SK-N-SH (cell line): ENCODE measurements around the gene PRR22. TPM values are rescaled to one million over a fixed set of nuclear protein-coding genes. Genes with fewer than 3 reads are reported as not detected.

Experiments
- CTCF ChIA-PET: fragments of 300-600, 350-600 bp; formaldehyde crosslinking; extraction: SDS; loops from one replicate; lab custom pipeline; 2021; lab: Yijun Ruan, JAX
- POLR2A ChIA-PET: fragments of 350-600 bp; sonication (Branson Sonifier 250); formaldehyde crosslinking; extraction: SDS; loops from one replicate; lab custom pipeline; 2020; ENCODE audit warnings: antibody characterized with exemption, inconsistent platforms; lab: Yijun Ruan, JAX
- DNase-seq: peaks from one replicate; pipeline ENCODE4 v3.0.0; 2012
- H2AFZ ChIP-seq: fragments of 200-600 bp; sonication (generic); 2 replicates; pipeline ENCODE4 v1.8.1; 2016; ENCODE audit warnings: antibody characterized with exemption, mild to moderate bottlenecking, low read depth
- H3F3A ChIP-seq: fragments of 200-600 bp; sonication (generic); replicated peaks from 2 replicates; pipeline ENCODE3; 2016; ENCODE audit warnings: antibody characterized with exemption, mild to moderate bottlenecking; ENCODE audit not compliant: insufficient read depth
- H3K27ac ChIP-seq, 2 experiments: fragments of 200-500 bp in 1 of 2; fragments of 200-600 bp in 1 of 2; sonication (Bioruptor generic) in 1 of 2; sonication (generic), shearing (Covaris generic) in 1 of 2; 2 replicates each; pipeline versions ENCODE4 v1.5.1 to v1.6.1; 2014 to 2016; ENCODE audit warnings: low read depth in 2 of 2, inconsistent platforms in 1 of 2, low read length in 1 of 2, mild to moderate bottlenecking in 1 of 2, mixed read lengths in 1 of 2
- H3K27me3 ChIP-seq: fragments of 200-600 bp; sonication (generic), shearing (Covaris generic); 2 replicates; pipeline ENCODE4 v1.6.1; 2016; ENCODE audit warnings: mixed run types; ENCODE audit not compliant: insufficient read depth
- H3K36me3 ChIP-seq, 2 experiments: fragments of 200-500 bp in 1 of 2; fragments of 200-600 bp in 1 of 2; sonication (Bioruptor generic) in 1 of 2; sonication (generic) in 1 of 2; replicated peaks in 1 of 2; 2 replicates each; pipeline versions ENCODE3 to v1.5.1; 2014 to 2016; ENCODE audit warnings: low read length in 1 of 2, mild to moderate bottlenecking in 1 of 2; ENCODE audit not compliant: insufficient read depth in 2 of 2, control insufficient read depth in 1 of 2
- H3K4me1 ChIP-seq, 2 experiments: fragments of 200-500 bp in 1 of 2; fragments of 200-600 bp in 1 of 2; sonication (Bioruptor generic) in 1 of 2; sonication (generic), shearing (Covaris generic) in 1 of 2; 2 replicates each; pipeline versions ENCODE4 v1.5.1 to v1.6.1; 2014 to 2016; ENCODE audit warnings: low read depth in 1 of 2, low read length in 1 of 2, mixed run types in 1 of 2; ENCODE audit not compliant: insufficient read depth in 2 of 2, control insufficient read depth in 1 of 2
- H3K4me2 ChIP-seq: fragments of 200-600 bp; sonication (generic), shearing (Covaris generic); 2 replicates; pipeline ENCODE4 v1.6.1; 2017; ENCODE audit warnings: mixed run types
- H3K4me3 ChIP-seq, 2 experiments: fragments of 200-500 bp in 1 of 2; fragments of 200-600 bp in 1 of 2; sonication (Bioruptor generic) in 1 of 2; sonication (generic), shearing (Covaris generic) in 1 of 2; 2 replicates each; pipeline versions ENCODE4 v1.5.1 to v1.8.1; 2014 to 2016; ENCODE audit warnings: low read depth in 2 of 2, inconsistent platforms in 1 of 2, low read length in 1 of 2, mild to moderate bottlenecking in 1 of 2, mixed read lengths in 1 of 2, moderate library complexity in 1 of 2
- H3K79me2 ChIP-seq: fragments of 200-600 bp; sonication (generic); 2 replicates; pipeline ENCODE4 v1.8.1; 2017; ENCODE audit warnings: mild to moderate bottlenecking; ENCODE audit not compliant: insufficient read depth
- H3K9ac ChIP-seq: fragments of 200-600 bp; sonication (generic); 2 replicates; pipeline ENCODE4 v1.6.1; 2017; ENCODE audit warnings: mixed run types
- H3K9me2 ChIP-seq: fragments of 200-600 bp; sonication (generic); 2 replicates; pipeline ENCODE4 v1.6.1; 2017; ENCODE audit warnings: mixed run types
- H3K9me3 ChIP-seq: fragments of 200-600 bp; sonication (generic); 2 replicates; pipeline ENCODE4 v1.6.1; 2017; ENCODE audit warnings: mixed run types, mild to moderate bottlenecking, moderate library complexity
- H4K20me1 ChIP-seq: fragments of 200-600 bp; sonication (generic); 2 replicates; pipeline ENCODE4 v1.6.1; 2017; ENCODE audit warnings: mild to moderate bottlenecking, mixed run types; ENCODE audit not compliant: insufficient read depth
- CHD2 ChIP-seq: fragments of 150-350 bp; IDR thresholded peaks from 2 replicates; pipeline ENCODE4 v1.6.1; 2018; ENCODE audit warnings: low read length; ENCODE audit not compliant: partially characterized antibody
- ELF1 ChIP-seq: IDR thresholded peaks from 2 replicates; pipeline ENCODE4 v1.4.0; 2012
- EP300 ChIP-seq, 2 experiments: IDR thresholded peaks; 2 replicates each; pipeline versions ENCODE4 v1.4.0 to v1.6.1; 2012; ENCODE audit warnings: borderline replicate concordance in 1 of 2, low read depth in 1 of 2, low read length in 1 of 2
- EZH2phosphoT487 ChIP-seq: fragments of 200-600 bp; sonication (generic); IDR thresholded peaks from 2 replicates; pipeline ENCODE4 v1.6.1; 2017; ENCODE audit warnings: low read depth, mixed run types, mild to moderate bottlenecking, antibody characterized with exemption, moderate library complexity, borderline replicate concordance
- GABPA ChIP-seq: IDR thresholded peaks from 2 replicates; pipeline ENCODE4 v1.4.0; 2012; ENCODE audit warnings: low read depth, mild to moderate bottlenecking
- GATA2 ChIP-seq: sonication (generic); formaldehyde crosslinking; IDR thresholded peaks from 2 replicates; pipeline ENCODE4 v1.5.0; 2020; ENCODE audit warnings: mild to moderate bottlenecking, missing genetic modification reagents
- MAX ChIP-seq: IDR thresholded peaks from 2 replicates; pipeline ENCODE4 v1.4.0; 2012; ENCODE audit warnings: low read depth
- MXI1 ChIP-seq: IDR thresholded peaks from 2 replicates; pipeline ENCODE4 v1.6.1; 2012; ENCODE audit warnings: mild to moderate bottlenecking, low read depth, low read length, improper control_type of control experiment
- NFIC ChIP-seq: IDR thresholded peaks from 2 replicates; pipeline ENCODE4 v1.4.0; 2012; ENCODE audit warnings: borderline replicate concordance
- PBX3 ChIP-seq: IDR thresholded peaks from 2 replicates; pipeline ENCODE4; 2012
- RCOR1 ChIP-seq: fragments of 150-350 bp; IDR thresholded peaks from 2 replicates; pipeline ENCODE4 v1.6.1; 2017; ENCODE audit warnings: antibody characterized with exemption, low read length
- RFX5 ChIP-seq: IDR thresholded peaks from 2 replicates; pipeline ENCODE4 v1.6.1; 2012; ENCODE audit warnings: mild to moderate bottlenecking, improper control_type of control experiment, low read length
- SIN3A ChIP-seq: IDR thresholded peaks from 2 replicates; pipeline ENCODE4 v1.6.1; 2012; ENCODE audit warnings: low read depth, mild to moderate bottlenecking, low read length, moderate library complexity, borderline replicate concordance
- TCF12 ChIP-seq: IDR thresholded peaks from 2 replicates; pipeline ENCODE4 v1.4.0; 2012
- TEAD4 ChIP-seq: IDR thresholded peaks from 2 replicates; pipeline ENCODE4 v1.4.0; 2012; ENCODE audit warnings: mild to moderate bottlenecking, borderline replicate concordance; ENCODE audit not compliant: insufficient read depth
- USF2 ChIP-seq: fragments of 150-350 bp; IDR thresholded peaks from 2 replicates; pipeline ENCODE4 v1.6.1; 2017; ENCODE audit warnings: antibody characterized with exemption, low read length, low read depth, borderline replicate concordance
- YY1 ChIP-seq: IDR thresholded peaks from 2 replicates; pipeline ENCODE4 v1.4.0; 2012; ENCODE audit warnings: low read depth, mild to moderate bottlenecking
- ZBTB33 ChIP-seq: IDR thresholded peaks from 2 replicates; pipeline ENCODE4 v1.4.0; 2012; ENCODE audit warnings: low read depth, borderline replicate concordance
- WGBS: methylation state at CpG from one replicate; pipeline ENCODE4 v1.1.6; 2017; ENCODE audit warnings: low lambda C conversion rate; 5-methylcytosine and 5-hydroxymethylcytosine counted together
- polyA plus RNA-seq, 3 experiments: library from polyadenylated mRNA; depleted of rRNA; stranded (reverse); fragments of >200 nt; gene quantifications; 2 replicates each; pipeline ENCODE4 v1.2.3, GENCODE V29; 2012
- TF ChIP-seq, protein P1 (sequence below): IDR thresholded peaks from 2 replicates; pipeline ENCODE4 v1.4.0; 2012; ENCODE audit warnings: low read depth, borderline replicate concordance
- TF ChIP-seq, protein P2 (sequence below): fragments of 150-350 bp; IDR thresholded peaks from 2 replicates; pipeline ENCODE4 v1.6.1; 2016; ENCODE audit warnings: mild to moderate bottlenecking, low read depth, low read length

PRR22 gene
- polyA plus RNA-seq, 1 of the 3 experiments (the other 2 are of a cell fraction) = 0.82 TPM

DNA sequence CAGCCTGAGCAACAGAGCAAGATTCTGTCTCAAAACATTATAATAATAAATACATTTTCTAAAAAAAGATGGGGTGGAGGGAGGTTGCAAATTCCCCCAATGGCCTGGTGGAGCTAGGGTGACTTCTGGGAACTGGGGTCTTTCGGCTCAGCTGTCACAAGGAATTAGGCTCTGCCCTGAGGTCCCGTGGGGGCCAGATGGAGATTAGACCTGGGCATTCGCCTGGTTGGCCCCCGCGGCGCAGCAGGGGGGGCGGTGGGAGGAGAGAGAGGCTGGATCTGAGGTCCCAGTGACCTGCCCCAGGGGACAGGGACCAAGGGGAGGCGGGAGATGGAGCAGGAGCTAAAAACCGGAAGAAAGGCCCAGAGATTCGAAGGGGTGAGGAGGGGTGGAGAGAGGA, 40.2 kb upstream of the PRR22 start:
- DNase-seq = no peak
- Histone ChIP-seq H3K36me3 (no peaks in the 10 kb centered on the region), H3K27ac (no peak overlapping the region), H3K9ac (no peak overlapping the region), H3K9me2 (no peaks in the 10 kb centered on the region), H3F3A (no peaks in the 10 kb centered on the region), H4K20me1 (no peaks in the 10 kb centered on the region), H3K4me3 (no peak overlapping the region), H3K4me1 (peaks cover 0 to 28% of the 10 kb centered on the region in 2 experiments; a peak in 1 of 4 replicates), H2AFZ (no peak overlapping the region), H3K9me3 (no peaks in the 10 kb centered on the region), H3K27me3 (no peaks in the 10 kb centered on the region; the same call in 1 of the 2 replicates), H3K79me2 (no peaks in the 10 kb centered on the region), H3K4me2 (no peak overlapping the region)
- POLR2A ChIA-PET = no interaction called here
- TF ChIP-seq CHD2 (no peak), RFX5 (no peak), SIN3A (no peak), GABPA (no peak), ZBTB33 (no peak), ELF1 (no peak), EP300 (IDR thresholded peaks at IDR 0.05; ENCODE audit: borderline replicate concordance in 1 of 2, low read depth in 1 of 2, low read length in 1 of 2) (no peak), YY1 (no peak), PBX3 (no peak), TEAD4 (no peak), MXI1 (no peak), USF2 (no peak), TCF12 (no peak), RCOR1 (no peak), GATA2 (no peak), NFIC (no peak), EZH2phosphoT487 (no peak), MAX (no peak)
- TF ChIP-seq, protein P1, sequence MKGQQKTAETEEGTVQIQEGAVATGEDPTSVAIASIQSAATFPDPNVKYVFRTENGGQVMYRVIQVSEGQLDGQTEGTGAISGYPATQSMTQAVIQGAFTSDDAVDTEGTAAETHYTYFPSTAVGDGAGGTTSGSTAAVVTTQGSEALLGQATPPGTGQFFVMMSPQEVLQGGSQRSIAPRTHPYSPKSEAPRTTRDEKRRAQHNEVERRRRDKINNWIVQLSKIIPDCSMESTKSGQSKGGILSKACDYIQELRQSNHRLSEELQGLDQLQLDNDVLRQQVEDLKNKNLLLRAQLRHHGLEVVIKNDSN = no peak
- TF ChIP-seq, protein P2, sequence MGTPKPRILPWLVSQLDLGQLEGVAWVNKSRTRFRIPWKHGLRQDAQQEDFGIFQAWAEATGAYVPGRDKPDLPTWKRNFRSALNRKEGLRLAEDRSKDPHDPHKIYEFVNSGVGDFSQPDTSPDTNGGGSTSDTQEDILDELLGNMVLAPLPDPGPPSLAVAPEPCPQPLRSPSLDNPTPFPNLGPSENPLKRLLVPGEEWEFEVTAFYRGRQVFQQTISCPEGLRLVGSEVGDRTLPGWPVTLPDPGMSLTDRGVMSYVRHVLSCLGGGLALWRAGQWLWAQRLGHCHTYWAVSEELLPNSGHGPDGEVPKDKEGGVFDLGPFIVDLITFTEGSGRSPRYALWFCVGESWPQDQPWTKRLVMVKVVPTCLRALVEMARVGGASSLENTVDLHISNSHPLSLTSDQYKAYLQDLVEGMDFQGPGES = no peak
- CTCF ChIA-PET = interaction anchor here (0.9 to 5.8 kb wide), 5 partner anchors 11 to 143 kb away, joined by 3 to 51 read pairs (median 4); partner anchors contain the start of gene NRTN
- WGBS = 63% methylated on average over 10 of the region's 10 CpGs
